Fibroblast of skin of back (primary cell): ENCODE measurements around the gene F8.
A peak's percentile ranks its signal among the peaks of the same experiment; 100 is the strongest.
"Not testable (repeated sequence)": the region's sequence is repeated elsewhere in the genome, so short reads cannot be mapped to it uniquely, and the experiment has no call there.

ENCODE experiments used
- DNase-seq: peaks from one replicate; pipeline ENCODE4 v3.0.0-alpha.2; 2013

The F8 gene

DNA sequence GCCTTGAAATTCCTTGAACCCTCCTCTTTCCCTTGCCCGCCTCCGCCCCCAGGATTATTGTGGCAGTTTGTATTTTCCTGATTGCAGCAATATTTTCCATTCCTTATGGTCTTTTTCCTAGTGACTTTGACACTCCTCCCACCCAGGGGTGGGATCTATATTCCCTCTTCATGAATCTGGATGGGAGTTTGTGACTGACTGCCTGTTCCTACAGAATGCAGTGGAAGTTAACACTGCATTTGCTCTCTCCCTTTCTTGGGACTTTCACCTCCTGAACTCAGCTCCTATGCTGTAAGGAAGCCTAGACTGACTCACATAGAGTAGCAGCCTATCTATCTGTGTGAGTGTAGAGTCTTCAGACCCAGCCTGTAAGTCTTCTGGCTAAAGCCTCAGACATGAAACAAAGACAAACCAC is 6.4 kb upstream of the F8 start:
- peak; percentile 2 for DNase-seq

DNA sequence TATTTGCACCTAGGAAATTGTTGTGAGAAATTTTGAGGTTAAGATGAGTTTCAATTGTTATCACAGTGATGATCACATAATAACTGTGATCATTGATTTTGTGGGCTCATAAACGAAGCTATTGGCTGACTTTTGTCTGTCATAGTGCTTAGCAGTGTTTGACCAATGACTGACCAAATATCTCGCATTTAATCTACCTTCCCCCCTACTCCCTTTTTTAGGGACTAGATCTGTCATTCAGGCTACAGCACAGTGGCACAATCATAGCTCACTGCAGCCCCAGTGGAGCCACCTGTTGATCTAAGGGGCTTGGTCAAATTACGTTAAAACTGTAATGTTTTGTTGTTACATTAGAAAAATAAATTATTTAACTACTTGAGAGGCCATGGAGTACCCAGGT is 5.6 kb upstream of the F8 start:
- DNase-seq: no peak

DNA sequence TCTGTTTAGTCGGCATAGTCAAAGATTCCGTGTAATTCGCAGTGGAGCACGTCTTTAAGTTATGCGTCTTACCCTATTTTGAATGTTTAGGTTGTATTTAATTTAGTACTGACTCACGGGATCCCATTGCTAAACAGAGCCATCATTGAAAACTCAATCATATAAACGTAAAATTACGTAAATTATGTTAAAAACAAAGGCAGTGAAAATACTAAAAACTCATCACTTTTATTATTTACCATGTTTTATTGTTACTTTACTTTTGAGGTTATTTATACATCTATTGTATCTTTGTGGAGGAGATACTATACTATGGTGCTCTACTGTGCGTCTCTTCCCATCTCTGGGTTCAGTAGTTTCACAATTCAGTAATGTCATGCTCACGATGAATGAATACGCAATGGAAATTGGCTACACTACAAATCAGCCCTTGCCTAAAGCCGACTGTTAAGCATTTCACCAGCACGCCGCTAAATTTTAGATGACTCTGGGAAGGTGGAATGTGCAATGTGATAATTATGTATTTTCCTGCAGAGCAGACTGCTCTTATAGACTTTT is 5.1 kb upstream of the F8 start:
- DNase-seq: peak; percentile 45

DNA sequence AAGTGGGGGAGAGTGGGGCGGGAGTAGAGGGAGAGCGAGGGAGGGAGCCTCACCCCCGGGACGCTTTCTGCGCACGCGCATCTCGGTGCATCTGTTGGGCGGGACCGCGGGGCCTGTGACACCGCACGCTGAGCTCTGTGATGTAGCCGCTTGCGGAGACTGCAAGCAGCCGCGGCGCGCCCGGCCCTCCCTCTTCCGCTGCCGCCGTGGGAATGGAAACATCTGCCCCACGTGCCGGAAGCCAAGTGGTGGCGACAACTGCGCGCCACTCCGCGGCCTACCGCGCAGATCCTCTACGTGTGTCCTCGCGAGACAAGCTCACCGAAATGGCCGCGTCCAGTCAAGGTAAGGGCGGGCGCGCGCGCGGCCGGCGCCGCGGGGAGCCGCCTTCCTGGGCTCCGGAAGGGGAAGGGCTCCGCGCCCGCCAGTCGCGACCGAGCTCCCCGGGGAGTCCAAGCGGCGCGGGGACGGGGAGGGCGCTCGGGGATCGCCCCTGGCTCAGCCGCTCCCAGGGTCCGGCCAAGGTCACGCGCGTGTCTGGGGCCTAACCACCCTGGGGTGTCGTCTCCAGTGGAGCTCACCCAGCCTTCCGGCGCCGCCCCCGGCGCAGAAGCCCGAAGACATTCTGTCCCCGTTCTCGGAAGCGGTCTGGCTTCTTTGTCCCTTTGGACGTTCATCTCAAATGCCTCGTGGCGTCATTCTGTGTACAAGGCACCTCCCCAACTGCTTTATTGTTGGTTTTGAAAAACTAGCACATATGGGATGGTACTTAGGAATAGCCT is 4.4 kb upstream of the F8 start, which contains the start of gene FUNDC2:
Gene FUNDC2, plus strand, starts transcription at position 118 of the 782 bp plus-strand sequence. Its CDS starts 95 bp downstream, at position 213.
- peak; percentile 91 for DNase-seq

DNA sequence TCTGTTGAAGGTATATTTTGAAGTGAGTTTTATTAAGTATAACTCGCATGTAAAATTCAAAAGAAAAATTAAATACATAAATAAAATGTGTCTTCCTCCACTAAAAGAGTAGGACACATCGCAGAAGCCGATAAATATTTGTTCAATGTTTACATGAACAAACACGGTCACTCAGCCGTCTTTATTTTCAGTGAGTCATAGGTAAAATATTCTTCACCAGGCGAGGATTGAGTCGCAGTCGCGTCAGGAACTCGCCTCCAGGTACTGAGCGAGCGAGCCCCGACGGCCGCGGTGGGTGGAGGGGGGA is 3.9 kb upstream of the F8 start:
- DNase-seq: no peak

DNA sequence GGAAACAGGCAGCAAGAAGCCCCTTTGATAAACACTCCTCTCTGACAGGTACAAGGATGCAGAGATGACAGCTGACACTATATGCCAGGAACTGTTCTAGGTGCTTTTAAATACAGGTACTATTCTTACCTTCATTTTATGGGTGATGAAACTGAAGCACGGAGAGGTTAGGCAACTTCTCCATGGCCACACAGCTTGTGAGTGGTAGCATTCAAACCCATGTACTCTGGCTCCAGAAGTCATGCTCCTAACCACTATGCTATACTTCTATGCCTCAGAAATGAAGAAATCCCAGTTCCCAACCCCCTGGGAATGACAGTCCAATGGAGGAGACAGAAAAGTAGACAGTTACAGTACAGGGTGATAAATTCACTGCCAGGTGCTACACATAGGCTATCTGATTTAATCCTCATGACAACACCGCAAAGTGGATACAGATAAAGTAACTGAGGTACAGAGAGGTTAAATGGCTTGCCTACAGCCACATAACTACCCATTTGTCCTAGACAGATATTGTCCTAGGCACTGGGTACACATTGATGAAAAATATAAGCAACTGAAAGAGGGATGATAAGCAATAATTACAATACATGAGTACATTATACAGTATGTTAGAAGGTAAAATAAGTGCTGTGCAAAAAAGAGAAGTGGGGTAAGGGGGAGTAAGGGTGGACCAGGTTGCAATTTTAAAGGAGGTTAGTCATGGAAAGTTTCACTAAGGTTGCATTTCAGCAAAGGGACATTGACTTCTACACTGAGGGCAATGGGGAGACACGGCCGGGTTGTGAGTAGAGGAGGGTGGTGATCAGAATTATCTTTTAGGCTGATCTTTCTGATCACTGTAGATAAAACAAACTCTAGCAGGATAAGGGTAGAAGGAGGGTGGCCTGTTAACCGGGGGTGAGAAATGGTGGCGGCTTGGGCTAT is 1.6 kb upstream of the F8 start:
- no peak for DNase-seq

DNA sequence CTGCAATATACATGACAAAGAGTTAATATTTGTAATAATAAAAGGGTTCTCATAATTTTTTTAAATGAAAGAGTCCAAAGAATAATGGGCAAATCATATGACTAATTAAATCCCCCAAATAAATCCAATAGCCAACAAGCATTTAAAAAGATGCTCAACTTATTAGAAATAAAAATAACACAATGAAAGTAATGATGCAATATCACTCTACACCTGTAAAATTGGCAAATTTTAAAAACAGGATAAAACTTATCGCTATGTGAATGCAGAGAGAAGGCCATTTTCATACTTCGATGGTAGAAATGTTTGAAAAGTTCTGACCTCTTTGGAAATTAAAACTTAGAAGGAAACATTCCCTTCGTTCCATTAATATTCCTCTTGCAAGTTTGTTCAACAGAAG is 1.9 kb downstream of the F8 start:
- DNase-seq: no peak

DNA sequence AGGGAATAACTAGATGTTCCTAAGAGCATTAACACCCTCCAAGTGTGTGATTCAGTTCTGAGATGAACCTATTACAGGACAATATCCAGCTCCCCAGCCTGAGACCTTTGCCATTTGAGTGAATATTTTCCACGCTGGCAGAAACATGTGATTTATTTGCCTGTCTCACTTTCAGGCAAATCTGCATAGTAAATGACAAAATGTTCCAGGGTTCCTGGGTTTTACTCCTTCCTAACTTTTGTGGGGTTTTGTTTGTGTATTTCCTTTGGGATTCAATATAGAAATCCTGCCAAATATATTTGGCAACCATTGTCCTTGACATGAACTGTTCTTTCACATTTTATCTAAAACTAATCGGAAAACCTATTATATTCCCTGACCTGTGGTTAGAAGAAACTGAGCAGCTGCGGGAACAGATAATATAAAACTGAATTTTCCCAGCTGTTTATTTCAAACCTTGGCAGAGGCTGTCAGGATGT is 12.5 kb downstream of the F8 start:
- DNase-seq: no peak

DNA sequence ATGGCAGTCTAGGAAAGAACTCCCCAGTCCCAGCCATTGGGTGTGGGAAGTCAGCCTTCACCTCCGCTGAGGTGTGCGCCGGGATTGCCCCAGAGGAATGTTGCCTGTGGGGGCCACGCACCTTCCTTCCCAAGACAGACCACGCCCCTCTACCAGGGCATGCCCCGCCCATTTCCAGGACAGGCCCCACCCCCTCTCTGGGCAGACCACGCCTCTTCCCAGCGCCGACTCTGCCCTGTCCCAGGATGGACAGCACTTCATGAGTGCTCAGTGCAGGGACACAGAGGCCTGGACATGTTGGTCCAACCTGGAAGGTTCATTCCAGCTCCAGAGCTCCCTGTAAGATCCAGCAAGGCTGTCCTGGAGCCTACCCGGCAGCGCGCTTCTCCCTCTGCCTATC is 13.9 kb downstream of the F8 start:
- not testable (repeated sequence) for DNase-seq

DNA sequence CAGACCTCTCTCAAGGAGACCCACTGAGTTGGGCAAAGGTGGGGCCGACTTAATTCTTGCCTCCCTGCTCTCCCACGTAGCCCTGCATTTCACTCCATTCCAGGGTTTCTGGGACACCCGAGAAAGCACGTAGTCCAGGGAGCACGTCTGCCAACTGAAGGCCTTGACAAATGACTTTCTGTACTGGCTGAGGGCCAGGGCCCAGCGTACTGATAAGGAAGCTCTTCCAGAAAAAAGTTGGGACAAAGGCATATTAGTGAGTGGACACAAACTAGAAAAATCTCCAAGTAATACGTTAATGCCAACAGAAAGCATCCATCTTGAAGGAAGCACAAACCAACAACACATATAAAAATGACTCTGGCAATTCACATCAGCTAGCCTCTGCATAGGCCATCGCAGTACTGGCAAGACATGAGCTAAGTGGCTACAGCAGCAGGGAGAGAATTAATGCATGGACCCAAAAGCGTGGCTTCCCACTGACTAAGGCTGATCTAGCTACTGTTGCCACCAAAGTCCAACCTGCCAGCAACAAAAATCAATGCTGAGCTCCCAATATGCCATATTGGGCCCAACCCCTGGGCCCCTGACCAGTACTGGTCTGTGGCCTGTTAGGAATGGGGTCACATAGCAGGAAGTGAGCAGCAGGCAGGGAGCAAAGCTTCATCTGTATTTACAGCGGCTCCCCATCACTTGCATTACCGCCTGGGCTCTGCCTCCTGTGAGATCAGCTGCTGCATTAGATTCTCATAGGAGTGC is 15.4 kb downstream of the F8 start:
- not testable (repeated sequence) for DNase-seq

DNA sequence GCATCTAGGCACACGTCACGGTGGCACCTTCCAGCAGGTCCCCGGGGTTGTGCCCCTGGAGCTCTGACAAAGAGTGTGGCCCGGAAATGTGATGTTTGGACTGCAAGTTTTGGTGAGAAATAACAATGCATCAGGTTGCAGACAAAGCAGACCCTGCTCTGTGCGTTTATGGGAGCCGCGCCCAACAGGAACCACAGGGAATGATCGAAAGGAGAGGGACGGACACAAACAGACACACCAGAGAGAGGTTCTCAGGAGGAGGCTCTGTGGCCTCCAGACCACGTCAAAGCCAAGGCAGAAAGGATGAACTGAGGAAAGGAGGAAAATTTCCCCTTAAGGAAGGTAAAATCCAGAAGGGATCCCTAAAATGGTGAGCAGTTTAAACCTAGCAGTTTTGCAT is 16.1 kb downstream of the F8 start:
- DNase-seq: not testable (repeated sequence)

DNA sequence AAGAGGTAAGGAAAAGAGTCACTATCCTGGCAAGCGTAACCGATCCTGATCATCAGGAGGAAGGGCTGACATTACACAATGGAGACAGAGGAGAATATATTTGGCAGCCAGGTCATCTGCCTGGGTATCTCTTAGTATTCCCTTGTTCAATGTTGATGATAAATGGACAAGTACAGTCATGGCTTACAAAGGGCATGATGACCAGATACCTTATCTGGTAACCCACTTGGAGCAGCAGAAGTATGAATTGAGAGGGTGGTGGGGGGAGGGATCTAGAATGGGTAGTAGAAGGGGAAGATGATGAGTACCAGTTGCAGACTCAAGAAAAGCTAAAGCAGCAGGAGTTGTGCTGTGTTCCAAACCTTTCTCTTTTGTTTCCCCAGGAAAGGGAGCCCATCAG is 17.3 kb downstream of the F8 start:
- no peak for DNase-seq

DNA sequence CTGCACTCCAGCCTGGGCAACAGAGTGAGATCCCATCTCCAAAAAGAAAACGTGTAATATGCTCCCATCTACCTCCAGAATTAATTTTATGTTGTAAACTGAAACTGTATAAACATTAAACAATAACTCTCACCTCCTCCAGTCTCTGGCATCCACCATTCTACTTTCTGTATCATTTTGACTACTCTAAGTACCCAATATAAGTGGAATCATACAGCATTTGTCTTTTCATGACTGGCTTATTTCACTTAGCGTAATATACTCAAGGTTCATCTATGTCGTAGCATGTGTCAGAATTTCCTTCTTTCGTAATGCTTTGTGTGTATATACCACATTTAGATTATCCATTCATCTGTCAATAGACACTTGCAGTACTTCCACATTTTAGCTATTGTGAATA is 20.6 kb downstream of the F8 start:
- no peak for DNase-seq

DNA sequence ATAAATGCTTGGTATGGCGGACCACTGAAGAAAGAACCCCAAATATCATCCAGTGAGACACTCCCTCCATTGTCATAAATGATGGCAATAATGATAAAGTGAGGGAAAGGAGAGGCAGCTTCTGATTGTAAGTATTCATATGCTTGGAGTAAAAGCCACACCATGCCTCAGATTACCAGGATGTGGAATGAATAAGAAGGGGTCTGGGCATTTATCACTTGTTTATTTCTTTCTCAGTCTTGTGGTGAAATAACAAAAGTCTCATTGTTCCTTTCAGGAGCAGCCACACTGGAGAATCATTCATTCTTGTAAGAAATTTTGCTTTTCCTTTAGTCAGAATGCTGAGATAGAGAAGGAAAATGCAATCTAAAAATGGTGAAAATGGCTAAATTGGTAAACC is 21.7 kb downstream of the F8 start:
- DNase-seq: no peak

DNA sequence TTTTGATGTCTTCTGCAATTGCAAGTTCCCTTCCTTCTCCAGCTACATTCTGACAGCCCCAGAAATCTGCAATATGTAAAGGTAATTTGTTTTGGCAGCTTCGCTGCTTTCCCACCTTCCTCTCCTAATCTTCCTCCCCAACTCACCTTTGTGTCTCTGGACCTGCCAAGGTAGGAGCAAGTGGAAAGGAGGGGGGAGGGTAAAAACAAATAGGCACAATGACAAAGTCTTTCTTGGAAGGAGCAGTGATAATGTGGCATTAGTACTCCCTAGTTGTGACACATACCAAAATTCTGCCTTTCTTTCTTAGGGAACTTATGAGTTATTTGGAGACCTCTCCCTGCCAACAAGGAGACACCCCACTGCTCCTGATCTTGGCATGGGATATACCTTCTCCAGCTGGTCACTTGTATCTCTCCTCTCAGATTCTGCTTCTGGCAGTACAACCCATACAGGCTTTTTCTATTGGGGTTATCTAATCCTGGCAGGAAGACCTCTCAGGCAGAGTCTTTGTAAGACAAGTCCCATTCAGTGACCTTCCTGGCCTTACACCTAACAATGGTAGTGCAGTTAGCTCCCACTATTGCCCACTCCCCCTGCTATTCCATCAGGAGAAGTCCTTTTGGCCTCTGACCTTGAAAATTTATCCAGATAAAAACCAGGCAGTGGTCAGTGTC is 24.2 kb downstream of the F8 start:
- DNase-seq: no peak

DNA sequence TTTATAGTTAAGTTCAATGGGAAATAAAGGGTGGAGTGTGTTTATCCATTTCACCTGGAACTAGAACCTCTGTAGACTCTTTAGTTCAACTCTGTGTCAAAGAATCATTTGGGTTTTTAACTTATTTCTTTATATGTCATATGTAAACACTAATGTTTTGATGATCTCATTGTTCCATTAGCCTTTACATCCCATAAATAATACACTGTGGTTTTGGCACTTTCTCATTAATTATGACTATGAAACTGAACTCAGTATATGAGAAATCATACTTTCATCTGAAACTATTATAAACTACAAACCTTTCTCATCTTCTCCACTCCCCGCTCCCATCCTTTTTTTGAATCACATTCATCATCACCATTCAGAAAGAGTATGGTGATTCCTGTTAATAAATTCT is 31.0 kb downstream of the F8 start:
- DNase-seq: no peak

DNA sequence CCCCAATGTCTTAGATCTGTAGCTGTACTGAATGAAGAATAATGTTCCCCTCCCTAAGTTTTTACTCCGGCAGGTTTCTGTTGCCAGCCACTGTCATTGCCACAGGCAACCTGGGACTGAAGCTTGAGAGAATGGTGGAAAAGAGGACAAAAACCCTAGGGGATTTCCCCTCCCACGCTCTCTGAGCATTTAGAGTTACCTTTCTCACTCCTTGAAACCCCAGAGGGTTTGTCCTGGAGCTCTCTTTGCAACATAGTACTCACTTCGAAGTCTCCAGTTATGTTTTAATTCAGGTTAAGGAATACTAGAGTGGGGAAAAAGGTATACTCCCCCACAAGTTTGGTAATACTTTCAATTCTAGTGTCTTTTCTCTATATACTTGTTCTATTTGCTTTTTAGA is 31.5 kb downstream of the F8 start:
- no peak for DNase-seq

DNA sequence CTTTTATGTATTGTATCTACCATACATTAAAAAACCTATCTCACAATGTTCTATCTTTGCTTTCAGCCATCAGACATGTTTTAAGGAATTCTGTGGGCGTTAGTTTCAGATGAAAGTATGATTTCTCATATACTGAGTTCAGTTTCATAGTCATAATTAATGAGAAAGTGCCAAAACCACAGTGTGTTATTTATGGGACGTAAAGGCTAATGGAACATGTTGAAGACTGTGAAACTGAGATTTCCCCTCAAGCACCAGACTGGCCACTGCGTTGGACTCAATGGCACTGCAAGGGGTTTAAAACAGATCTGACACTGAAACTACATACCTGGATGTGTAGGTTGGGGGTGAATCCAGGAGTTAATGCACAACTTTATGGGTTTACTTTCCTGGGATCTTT is 32.0 kb downstream of the F8 start:
- DNase-seq: no peak

DNA sequence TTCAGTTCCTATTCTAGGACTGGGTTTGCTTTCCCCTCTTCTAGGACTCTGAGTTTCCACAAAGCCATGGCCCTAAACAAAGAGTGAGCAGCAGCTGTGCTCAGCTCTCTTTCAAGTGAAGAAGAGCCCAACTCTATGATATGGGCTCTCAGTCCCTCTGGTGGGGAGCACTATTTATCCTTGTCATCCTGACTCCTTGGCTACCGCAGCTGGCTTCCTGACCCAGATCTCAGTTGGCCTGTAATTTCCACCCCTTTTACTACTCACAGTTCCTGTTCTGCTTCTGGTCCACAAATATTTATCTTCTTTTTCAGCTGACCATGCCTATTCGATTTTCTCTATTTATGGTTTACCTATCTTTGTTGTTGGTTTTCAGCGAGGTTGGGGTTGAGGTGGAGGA is 33.8 kb downstream of the F8 start:
- DNase-seq: no peak

DNA sequence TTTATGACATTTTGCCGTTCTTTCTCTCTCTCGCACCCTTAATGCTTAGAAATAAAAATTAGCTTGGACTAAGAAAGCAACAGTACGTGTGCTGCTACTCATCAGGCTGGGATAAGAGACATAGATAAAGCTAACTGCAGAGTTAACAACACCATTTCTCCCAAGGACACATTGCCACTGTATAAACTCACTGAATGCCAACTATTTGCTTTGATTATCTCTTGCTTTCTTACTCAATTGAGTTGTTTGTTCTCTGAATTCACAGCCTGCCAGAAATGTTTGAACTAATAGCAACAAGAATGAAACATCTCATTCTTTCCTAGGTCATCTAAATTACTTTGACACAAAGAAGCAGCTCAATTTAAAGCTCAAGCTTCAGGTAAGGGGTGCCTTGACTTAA is 34.6 kb downstream of the F8 start:
- no peak for DNase-seq

DNA sequence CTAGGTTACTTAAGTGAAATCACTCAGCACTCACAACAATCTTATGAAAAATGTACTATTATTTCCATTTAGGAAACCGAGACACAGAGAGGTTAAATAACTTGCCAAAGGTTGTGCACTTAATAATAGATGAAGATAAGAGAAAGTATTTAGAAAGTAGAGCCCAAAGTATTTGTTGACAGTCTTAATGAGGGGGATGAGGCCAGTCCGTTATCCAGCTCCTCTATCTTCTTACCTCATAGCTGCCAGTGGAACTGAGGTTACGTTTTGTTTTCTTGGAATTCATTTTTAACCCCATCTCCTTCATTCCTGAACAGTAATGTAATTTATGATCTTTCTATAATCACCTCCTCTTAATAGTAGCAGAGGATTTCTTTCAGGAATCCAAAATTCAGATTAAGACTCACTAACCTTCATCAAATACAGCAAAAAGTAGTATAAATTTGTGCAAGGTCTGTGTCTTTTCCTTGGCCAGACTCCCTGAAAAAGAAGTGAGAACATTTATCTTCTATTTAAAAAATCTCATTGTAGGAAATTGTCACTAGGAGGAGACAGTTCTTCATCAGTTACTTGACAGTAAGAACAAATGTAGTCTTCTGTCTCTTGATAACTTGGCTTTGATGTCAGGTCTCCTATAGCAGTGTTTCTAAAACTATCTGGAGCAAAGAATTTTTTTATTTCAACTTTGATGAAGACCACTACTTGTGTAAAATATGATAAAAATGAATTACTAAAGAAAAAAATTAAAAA is 35.5 kb downstream of the F8 start:
- no peak for DNase-seq

DNA sequence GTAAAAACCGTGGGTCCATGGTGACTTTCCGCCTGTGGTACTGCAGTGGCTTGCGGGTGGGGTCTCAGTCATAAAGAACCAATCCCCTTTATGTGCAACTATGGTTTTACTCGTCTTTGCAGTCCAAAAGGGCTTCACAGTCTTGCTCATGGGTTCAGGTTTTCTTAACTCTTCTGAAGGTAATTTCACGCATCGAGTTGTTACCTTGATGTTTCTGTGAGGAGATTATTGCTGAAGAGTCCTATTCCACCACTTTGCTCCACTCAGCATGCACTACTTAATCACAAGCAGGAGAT is 41.5 kb downstream of the F8 start:
- DNase-seq: no peak
